ENCODE measurements around the gene AGAP1.

- TF ChIP-seq CTCF (IDR thresholded peaks at IDR 0.05; ENCODE audit: insufficient read depth, low read depth, low read length) (no peak), EZH2 (IDR thresholded peaks at IDR 0.05; ENCODE audit: insufficient read depth, low read length) (no peak)
Measured at GRCh38 chr2:235619544-235619943, 125.7 kb downstream of the AGAP1 start.
